ENCODE data around the gene TRPV5. TPM values are rescaled to one million over a fixed set of nuclear protein-coding genes. Genes with fewer than 3 reads are reported as not detected.

The TRPV5 gene
- total RNA-seq, 4 donors from 2014 or later = 0.17 TPM; not detected in 3

DNA sequence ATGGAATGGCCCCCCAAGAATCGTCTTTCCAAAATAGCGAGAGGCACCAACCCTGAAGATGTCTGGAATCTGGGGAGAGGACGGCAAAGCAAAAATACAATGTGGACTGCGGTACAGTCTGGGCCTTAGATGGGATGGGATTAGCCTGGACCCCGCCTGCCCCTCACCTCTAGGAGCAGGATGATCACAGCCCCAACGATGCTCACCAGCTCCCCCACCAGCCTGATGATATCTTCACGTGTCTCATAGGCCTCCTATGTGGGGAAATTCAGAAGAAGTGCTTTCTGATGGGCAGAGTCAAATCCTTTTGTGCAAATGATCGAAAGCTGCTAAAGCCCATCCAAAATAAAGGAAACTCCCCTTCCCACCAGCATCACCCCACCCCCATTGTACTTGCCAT lies 18.2 kb downstream of the TRPV5 start:
- no peak for DNase-seq (ENCODE audit: extremely low spot score)
- Histone ChIP-seq H3K27ac (replicated peaks in 1 of 4) (no peak overlapping the region), H3K36me3 (no peaks in the 10 kb centered on the region), H3K4me1 (no peaks in the 10 kb centered on the region), H3K27me3 (no peaks in the 10 kb centered on the region), H3K9me3 (no peaks in the 10 kb centered on the region), H3K4me3 (no peak overlapping the region)
- WGBS = 84% methylated on average over 8 of the region's 8 CpGs
- intact Hi-C loops (cut with DNase I) = no loop called here
- TF ChIP-seq POLR2AphosphoS5 (IDR thresholded peaks at IDR 0.05) (no peak), EP300 (IDR thresholded peaks at IDR 0.05) (no peak), POLR2A (IDR thresholded peaks at IDR 0.05; ENCODE audit: low read depth) (no peak)
- TF ChIP-seq, protein P1, sequence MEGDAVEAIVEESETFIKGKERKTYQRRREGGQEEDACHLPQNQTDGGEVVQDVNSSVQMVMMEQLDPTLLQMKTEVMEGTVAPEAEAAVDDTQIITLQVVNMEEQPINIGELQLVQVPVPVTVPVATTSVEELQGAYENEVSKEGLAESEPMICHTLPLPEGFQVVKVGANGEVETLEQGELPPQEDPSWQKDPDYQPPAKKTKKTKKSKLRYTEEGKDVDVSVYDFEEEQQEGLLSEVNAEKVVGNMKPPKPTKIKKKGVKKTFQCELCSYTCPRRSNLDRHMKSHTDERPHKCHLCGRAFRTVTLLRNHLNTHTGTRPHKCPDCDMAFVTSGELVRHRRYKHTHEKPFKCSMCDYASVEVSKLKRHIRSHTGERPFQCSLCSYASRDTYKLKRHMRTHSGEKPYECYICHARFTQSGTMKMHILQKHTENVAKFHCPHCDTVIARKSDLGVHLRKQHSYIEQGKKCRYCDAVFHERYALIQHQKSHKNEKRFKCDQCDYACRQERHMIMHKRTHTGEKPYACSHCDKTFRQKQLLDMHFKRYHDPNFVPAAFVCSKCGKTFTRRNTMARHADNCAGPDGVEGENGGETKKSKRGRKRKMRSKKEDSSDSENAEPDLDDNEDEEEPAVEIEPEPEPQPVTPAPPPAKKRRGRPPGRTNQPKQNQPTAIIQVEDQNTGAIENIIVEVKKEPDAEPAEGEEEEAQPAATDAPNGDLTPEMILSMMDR (IDR thresholded peaks at IDR 0.05) = no peak

DNA sequence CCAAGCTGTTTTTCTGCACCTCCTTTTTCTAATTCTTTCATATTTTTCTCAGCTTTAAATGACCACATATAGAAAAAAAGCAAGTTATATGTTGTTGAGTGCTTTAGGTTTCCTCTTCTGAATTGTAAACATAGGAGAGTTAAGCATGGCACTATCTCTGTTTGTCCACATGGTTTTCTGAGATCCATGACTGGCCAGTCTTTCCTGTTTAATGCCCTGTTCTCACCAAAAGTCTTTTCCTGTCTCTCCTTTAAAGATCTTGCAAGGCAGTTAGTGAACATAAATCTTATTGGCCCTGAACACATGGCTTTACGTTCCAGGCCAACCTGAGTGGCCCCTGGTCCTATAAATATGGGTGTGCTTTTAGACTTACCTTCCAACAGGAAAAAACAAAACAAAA lies 19.4 kb downstream of the TRPV5 start:
- no peaks in the 10 kb centered on the region for H3K27me3 ChIP-seq
- H3K27ac ChIP-seq (replicated peaks in 1 of 4) = no peak overlapping the region
- H3K36me3 ChIP-seq = no peaks in the 10 kb centered on the region
- TF ChIP-seq EP300 (IDR thresholded peaks at IDR 0.05) (no peak), POLR2AphosphoS5 (IDR thresholded peaks at IDR 0.05) (no peak), POLR2A (IDR thresholded peaks at IDR 0.05; ENCODE audit: low read depth) (no peak)
- TF ChIP-seq, protein P1 (IDR thresholded peaks at IDR 0.05) = no peak
- H3K9me3 ChIP-seq = no peaks in the 10 kb centered on the region
- WGBS = 50% methylated on average over 1 of the region's 1 CpG
- intact Hi-C loops (cut with DNase I) = no loop called here
- no peaks in the 10 kb centered on the region for H3K4me1 ChIP-seq
- no peak for DNase-seq (ENCODE audit: extremely low spot score)
- no peak overlapping the region for H3K4me3 ChIP-seq

DNA sequence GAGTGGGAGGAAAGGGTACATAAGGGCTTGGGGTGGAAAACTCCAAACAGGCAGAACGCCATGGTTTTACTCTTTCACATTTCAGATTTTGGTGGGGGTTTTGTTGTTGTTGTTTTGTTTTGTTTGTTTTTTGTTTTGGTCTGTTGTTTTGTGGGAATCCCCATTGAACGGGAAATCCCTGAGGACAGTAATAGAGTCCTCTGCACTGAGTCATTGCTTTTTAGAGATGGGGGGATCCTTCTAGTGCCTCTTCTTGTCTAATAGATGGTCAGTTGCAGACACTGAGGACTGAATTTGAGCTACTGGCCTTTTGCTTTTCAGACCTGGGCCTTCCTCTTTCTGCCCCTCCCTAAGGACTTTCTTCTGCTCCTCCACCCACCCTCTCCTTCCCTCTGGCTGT lies 20.0 kb downstream of the TRPV5 start:
- no peak for DNase-seq (ENCODE audit: extremely low spot score)
- H3K9me3 ChIP-seq = no peaks in the 10 kb centered on the region
- intact Hi-C loops (cut with DNase I) = no loop called here
- 70% methylated on average over 2 of the region's 2 CpGs for WGBS
- H3K36me3 ChIP-seq = no peaks in the 10 kb centered on the region
- H3K4me1 ChIP-seq = no peaks in the 10 kb centered on the region
- no peak overlapping the region for H3K4me3 ChIP-seq
- no peak overlapping the region for H3K27ac ChIP-seq (replicated peaks in 1 of 4)
- no peaks in the 10 kb centered on the region for H3K27me3 ChIP-seq
- no peak for TF ChIP-seq POLR2AphosphoS5 (IDR thresholded peaks at IDR 0.05)
- TF ChIP-seq, protein P1 (IDR thresholded peaks at IDR 0.05) = no peak

DNA sequence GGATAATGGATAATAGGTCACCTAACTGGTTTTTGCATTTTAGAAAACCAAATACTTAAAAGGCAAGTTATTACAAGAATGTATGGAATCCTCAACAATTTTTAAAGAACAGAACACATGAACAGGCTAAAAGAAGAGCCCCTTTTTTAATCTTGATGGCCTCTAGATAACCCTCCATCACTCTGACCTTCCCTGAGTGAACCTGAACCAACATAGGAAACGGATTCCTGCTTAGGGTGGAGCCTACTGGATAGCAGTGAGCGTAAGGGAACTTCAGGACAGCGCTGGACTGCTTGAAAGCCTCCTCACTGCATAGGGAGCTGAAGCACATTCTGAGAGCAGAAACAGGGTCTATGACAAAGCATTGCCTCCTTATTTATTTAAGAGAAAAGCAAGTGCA lies 20.5 kb downstream of the TRPV5 start:
- 54% methylated on average over 3 of the region's 3 CpGs for WGBS
- intact Hi-C loops (cut with DNase I) = no loop called here

DNA sequence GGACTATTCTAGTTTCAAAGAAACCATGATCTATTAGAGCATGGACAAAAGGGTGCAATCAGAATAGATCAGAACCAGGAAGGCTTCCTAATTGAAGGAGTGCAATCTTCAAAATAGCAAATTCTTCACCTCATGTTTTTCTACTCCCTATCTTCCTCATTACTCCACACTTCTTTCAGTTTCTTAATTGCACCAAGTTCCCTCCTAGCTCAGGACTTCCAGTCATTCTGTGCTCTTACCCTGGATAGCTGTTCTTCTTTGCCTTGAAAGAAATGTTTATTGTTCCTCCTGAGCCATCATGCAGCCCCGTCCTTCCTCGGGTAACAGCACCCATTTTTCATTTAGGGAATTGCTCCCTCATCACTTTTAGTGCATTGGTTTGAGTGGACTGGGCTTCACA lies 23.1 kb downstream of the TRPV5 start:
- Histone ChIP-seq H3K4me1 (no peaks in the 10 kb centered on the region), H3K27ac (replicated peaks in 1 of 4) (no peak overlapping the region), H3K9me3 (no peaks in the 10 kb centered on the region), H3K36me3 (no peaks in the 10 kb centered on the region), H3K27me3 (no peaks in the 10 kb centered on the region), H3K4me3 (no peak overlapping the region)
- WGBS = 45% methylated on average over 2 of the region's 2 CpGs
- DNase-seq (ENCODE audit: extremely low spot score) = no peak
- TF ChIP-seq EP300 (IDR thresholded peaks at IDR 0.05) (no peak), POLR2AphosphoS5 (IDR thresholded peaks at IDR 0.05) (no peak), POLR2A (IDR thresholded peaks at IDR 0.05; ENCODE audit: low read depth) (no peak)
- TF ChIP-seq, protein P1 (IDR thresholded peaks at IDR 0.05) = no peak
- intact Hi-C loops (cut with DNase I) = no loop called here

More for the DNA sequence above, 20.5 kb downstream of the TRPV5 start:
- Histone ChIP-seq H3K27me3 (no peaks in the 10 kb centered on the region), H3K27ac (replicated peaks in 1 of 4) (no peak overlapping the region), H3K36me3 (no peaks in the 10 kb centered on the region), H3K4me1 (no peaks in the 10 kb centered on the region), H3K4me3 (no peak overlapping the region), H3K9me3 (no peaks in the 10 kb centered on the region)
- TF ChIP-seq, protein P1 (IDR thresholded peaks at IDR 0.05) = no peak
- no peak for TF ChIP-seq POLR2AphosphoS5 (IDR thresholded peaks at IDR 0.05)
- TF ChIP-seq EP300 (IDR thresholded peaks at IDR 0.05) = no peak
- no peak for TF ChIP-seq POLR2A (IDR thresholded peaks at IDR 0.05; ENCODE audit: low read depth)
- no peak for DNase-seq (ENCODE audit: extremely low spot score)
